WTC11 (cell line): ENCODE results near the gene SLIT1. TPM values are rescaled to one million over a fixed set of nuclear protein-coding genes. Genes with fewer than 3 reads are reported as not detected.
A peak's percentile ranks its signal among the peaks of the same experiment; 100 is the strongest.

Experiments
- ATAC-seq: fragments of 200-7000 bp; cut with Tn5 transposase; 2 replicates; pipeline ENCODE4 v1.10.0; 2021; ENCODE audit warnings: mild to moderate bottlenecking, moderate library complexity
- CTCF ChIA-PET: fragments of 300-600 bp; sonication (Branson Sonifier 250); formaldehyde crosslinking; loops from one replicate; lab custom pipeline; 2021; ENCODE audit warnings: antibody characterized with exemption; lab: Charles Lee
- POLR2A ChIA-PET: fragments of 350-600 bp; sonication (Branson Sonifier 250); formaldehyde crosslinking; loops from one replicate; lab custom pipeline; 2021; ENCODE audit warnings: antibody characterized with exemption; lab: Charles Lee
- DNase-seq: peaks from one replicate; pipeline ENCODE4 v3.0.0; 2021; ENCODE audit warnings: low spot score
- H3K27ac Mint-ChIP-seq: 2 replicates; pipeline ENCODE4 v1.8.0; 2021; ENCODE audit warnings: mixed read lengths
- H3K27me3 Mint-ChIP-seq: 2 replicates; pipeline ENCODE4 v1.8.0; 2021; ENCODE audit warnings: low read depth, mild to moderate bottlenecking, moderate library complexity, mixed read lengths
- H3K36me3 Mint-ChIP-seq: 2 replicates; pipeline ENCODE4 v1.8.0; 2021; ENCODE audit warnings: mixed read lengths
- H3K4me1 Mint-ChIP-seq: 2 replicates; pipeline ENCODE4 v1.8.0; 2022; ENCODE audit warnings: mixed read lengths
- H3K4me3 Mint-ChIP-seq: 2 replicates; pipeline ENCODE4 v1.8.0; 2021; ENCODE audit warnings: mild to moderate bottlenecking, moderate library complexity, mixed read lengths
- H3K9me3 Mint-ChIP-seq: 2 replicates; pipeline ENCODE4 v1.8.0; 2021; ENCODE audit warnings: mixed read lengths
- CREM ChIP-seq: sonication (generic); formaldehyde crosslinking; IDR thresholded peaks from 2 replicates; pipeline ENCODE4 v1.8.1; 2022; ENCODE audit warnings: mild to moderate bottlenecking, missing genetic modification reagents, moderate library complexity
- FOXJ3 ChIP-seq: sonication (generic); formaldehyde crosslinking; IDR thresholded peaks from 2 replicates; pipeline ENCODE4 v1.9.0; 2021; ENCODE audit warnings: missing genetic modification reagents, mild to moderate bottlenecking, borderline replicate concordance
- HMGA2 ChIP-seq: fragments of 250-450 bp; sonication (Bioruptor Pico); IDR thresholded peaks from 2 replicates; pipeline ENCODE4 v1.4.0; 2021; ENCODE audit warnings: mild to moderate bottlenecking, moderate library complexity
- JUN ChIP-seq: sonication (generic); formaldehyde crosslinking; IDR thresholded peaks from 2 replicates; pipeline ENCODE4 v1.8.0; 2023; ENCODE audit warnings: mild to moderate bottlenecking, missing genetic modification reagents
- MYBL2 ChIP-seq: sonication (generic); formaldehyde crosslinking; IDR thresholded peaks from 2 replicates; pipeline ENCODE4 v1.8.1; 2023; ENCODE audit warnings: mild to moderate bottlenecking, moderate library complexity, missing genetic modification reagents
- NR2C2 ChIP-seq: sonication (generic); formaldehyde crosslinking; IDR thresholded peaks from 2 replicates; pipeline ENCODE4 v1.8.0; 2022; ENCODE audit warnings: mild to moderate bottlenecking, missing genetic modification reagents
- SMAD3 ChIP-seq: sonication (generic); formaldehyde crosslinking; IDR thresholded peaks from 2 replicates; pipeline ENCODE4 v1.8.0; 2022; ENCODE audit warnings: missing genetic modification reagents, mild to moderate bottlenecking, borderline replicate concordance
- TCF7 ChIP-seq: sonication (generic); formaldehyde crosslinking; IDR thresholded peaks from 2 replicates; pipeline ENCODE4 v1.8.0; 2022; ENCODE audit warnings: mild to moderate bottlenecking, low read depth, missing genetic modification reagents, moderate library complexity
- TEAD1 ChIP-seq: sonication (generic); formaldehyde crosslinking; IDR thresholded peaks from 2 replicates; pipeline ENCODE4 v1.8.0; 2022; ENCODE audit warnings: mild to moderate bottlenecking, missing genetic modification reagents
- ZBTB21 ChIP-seq: sonication (generic); formaldehyde crosslinking; IDR thresholded peaks from 2 replicates; pipeline ENCODE4 v1.8.1; 2023; ENCODE audit warnings: mild to moderate bottlenecking, missing genetic modification reagents, borderline replicate concordance
- ZNF423 ChIP-seq: fragments of 250-450 bp; sonication (Bioruptor Pico); IDR thresholded peaks from 2 replicates; pipeline ENCODE4 v2.1.2; 2022; ENCODE audit warnings: mild to moderate bottlenecking, moderate library complexity
- total RNA-seq: library from RNA; stranded (reverse); gene quantifications from 3 replicates; pipeline ENCODE4 v1.2.3, GENCODE V29; 2021
- TF ChIP-seq, protein P1 (sequence below): sonication (generic); formaldehyde crosslinking; IDR thresholded peaks from 2 replicates; pipeline ENCODE4 v1.8.1; 2023; ENCODE audit warnings: mild to moderate bottlenecking, moderate library complexity, missing genetic modification reagents
- TF ChIP-seq, protein P2 (sequence below): fragments of 250-450 bp; sonication (Bioruptor Pico); IDR thresholded peaks from 2 replicates; pipeline ENCODE4 v2.1.2; 2022; ENCODE audit warnings: mild to moderate bottlenecking, moderate library complexity
- TF ChIP-seq, protein P3 (sequence below): sonication (generic); formaldehyde crosslinking; IDR thresholded peaks from 2 replicates; pipeline ENCODE4 v1.8.1; 2022; ENCODE audit warnings: missing genetic modification reagents, borderline replicate concordance
- TF ChIP-seq, protein P4 (sequence below): sonication (generic); formaldehyde crosslinking; conservative IDR thresholded peaks from 2 replicates; pipeline ENCODE4 v1.8.1; 2023; ENCODE audit warnings: mild to moderate bottlenecking, low read depth, missing genetic modification reagents, moderate library complexity
- TF ChIP-seq, protein P5 (sequence below): sonication (generic); formaldehyde crosslinking; IDR thresholded peaks from 2 replicates; pipeline ENCODE4 v1.8.0; 2023; ENCODE audit warnings: missing genetic modification reagents
- TF ChIP-seq, protein P6 (sequence below): sonication (generic); formaldehyde crosslinking; IDR thresholded peaks from 2 replicates; pipeline ENCODE4 v1.8.0; 2023; ENCODE audit warnings: mild to moderate bottlenecking, missing genetic modification reagents

Gene SLIT1
- total RNA-seq, 1 experiment from 2014 or later, result 1.6 TPM

DNA sequence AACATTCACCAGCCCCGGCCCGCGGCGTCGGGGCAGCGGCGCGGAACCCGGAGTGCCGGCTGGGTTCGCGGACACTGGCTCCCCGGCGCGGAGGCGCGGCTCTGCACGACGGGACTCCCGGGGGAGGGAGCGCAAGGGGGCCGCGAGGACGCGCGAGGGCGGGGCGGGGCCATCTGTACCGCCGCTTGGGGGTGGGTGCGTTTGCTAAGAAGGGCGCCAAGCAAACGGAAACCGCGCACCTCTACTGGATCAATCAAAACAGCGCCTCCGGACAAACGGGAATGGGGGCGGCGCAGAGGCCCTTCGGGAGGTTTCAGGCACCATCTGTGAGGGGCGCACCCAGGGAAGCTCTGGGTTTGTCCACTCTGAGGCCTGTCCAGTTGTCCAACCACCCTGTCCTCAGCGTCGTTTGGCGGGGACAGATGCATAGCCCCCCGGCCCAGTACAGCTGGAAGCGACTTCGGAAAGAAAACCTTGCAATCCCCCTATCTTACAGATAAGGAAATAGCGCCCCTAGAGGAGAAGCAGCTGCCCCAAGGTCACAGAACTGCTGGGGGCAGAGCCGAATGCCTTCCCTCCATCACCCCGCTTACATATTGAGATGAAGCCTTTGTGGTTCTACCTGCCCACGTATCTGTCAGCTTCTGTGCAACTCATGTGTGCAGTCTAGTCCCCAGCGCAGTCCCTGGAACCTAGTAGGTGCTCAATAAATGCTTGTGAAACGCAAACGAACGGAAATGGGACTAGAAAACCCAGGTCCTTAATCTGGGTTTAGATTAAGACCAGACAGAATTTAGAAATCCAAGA lies 10.7 kb upstream of the SLIT1 start (continued):
- TF ChIP-seq, protein P1, sequence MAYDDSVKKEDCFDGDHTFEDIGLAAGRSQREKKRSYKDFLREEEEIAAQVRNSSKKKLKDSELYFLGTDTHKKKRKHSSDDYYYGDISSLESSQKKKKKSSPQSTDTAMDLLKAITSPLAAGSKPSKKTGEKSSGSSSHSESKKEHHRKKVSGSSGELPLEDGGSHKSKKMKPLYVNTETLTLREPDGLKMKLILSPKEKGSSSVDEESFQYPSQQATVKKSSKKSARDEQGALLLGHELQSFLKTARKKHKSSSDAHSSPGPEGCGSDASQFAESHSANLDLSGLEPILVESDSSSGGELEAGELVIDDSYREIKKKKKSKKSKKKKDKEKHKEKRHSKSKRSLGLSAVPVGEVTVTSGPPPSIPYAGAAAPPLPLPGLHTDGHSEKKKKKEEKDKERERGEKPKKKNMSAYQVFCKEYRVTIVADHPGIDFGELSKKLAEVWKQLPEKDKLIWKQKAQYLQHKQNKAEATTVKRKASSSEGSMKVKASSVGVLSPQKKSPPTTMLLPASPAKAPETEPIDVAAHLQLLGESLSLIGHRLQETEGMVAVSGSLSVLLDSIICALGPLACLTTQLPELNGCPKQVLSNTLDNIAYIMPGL (CRISPR knock-in tag), result peak; percentile 83
- TF ChIP-seq, protein P2, sequence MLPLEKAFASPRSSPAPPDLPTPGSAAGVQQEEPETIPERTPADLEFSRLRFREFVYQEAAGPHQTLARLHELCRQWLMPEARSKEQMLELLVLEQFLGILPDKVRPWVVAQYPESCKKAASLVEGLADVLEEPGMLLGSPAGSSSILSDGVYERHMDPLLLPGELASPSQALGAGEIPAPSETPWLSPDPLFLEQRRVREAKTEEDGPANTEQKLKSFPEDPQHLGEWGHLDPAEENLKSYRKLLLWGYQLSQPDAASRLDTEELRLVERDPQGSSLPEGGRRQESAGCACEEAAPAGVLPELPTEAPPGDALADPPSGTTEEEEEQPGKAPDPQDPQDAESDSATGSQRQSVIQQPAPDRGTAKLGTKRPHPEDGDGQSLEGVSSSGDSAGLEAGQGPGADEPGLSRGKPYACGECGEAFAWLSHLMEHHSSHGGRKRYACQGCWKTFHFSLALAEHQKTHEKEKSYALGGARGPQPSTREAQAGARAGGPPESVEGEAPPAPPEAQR, result no peak
- TF ChIP-seq HMGA2 (CRISPR knock-in tag) (no peak), FOXJ3 (CRISPR knock-in tag) (no peak), MYBL2 (CRISPR knock-in tag) (0 out of 2 replicates have a peak, but pooled peaks have one; percentile 1), JUN (CRISPR knock-in tag) (no peak), TCF7 (no peak)
- TF ChIP-seq, protein P3, sequence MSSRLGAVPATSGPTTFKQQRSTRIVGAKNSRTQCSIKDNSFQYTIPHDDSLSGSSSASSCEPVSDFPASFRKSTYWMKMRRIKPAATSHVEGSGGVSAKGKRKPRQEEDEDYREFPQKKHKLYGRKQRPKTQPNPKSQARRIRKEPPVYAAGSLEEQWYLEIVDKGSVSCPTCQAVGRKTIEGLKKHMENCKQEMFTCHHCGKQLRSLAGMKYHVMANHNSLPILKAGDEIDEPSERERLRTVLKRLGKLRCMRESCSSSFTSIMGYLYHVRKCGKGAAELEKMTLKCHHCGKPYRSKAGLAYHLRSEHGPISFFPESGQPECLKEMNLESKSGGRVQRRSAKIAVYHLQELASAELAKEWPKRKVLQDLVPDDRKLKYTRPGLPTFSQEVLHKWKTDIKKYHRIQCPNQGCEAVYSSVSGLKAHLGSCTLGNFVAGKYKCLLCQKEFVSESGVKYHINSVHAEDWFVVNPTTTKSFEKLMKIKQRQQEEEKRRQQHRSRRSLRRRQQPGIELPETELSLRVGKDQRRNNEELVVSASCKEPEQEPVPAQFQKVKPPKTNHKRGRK (CRISPR knock-in tag), result no peak
- TF ChIP-seq, protein P4, sequence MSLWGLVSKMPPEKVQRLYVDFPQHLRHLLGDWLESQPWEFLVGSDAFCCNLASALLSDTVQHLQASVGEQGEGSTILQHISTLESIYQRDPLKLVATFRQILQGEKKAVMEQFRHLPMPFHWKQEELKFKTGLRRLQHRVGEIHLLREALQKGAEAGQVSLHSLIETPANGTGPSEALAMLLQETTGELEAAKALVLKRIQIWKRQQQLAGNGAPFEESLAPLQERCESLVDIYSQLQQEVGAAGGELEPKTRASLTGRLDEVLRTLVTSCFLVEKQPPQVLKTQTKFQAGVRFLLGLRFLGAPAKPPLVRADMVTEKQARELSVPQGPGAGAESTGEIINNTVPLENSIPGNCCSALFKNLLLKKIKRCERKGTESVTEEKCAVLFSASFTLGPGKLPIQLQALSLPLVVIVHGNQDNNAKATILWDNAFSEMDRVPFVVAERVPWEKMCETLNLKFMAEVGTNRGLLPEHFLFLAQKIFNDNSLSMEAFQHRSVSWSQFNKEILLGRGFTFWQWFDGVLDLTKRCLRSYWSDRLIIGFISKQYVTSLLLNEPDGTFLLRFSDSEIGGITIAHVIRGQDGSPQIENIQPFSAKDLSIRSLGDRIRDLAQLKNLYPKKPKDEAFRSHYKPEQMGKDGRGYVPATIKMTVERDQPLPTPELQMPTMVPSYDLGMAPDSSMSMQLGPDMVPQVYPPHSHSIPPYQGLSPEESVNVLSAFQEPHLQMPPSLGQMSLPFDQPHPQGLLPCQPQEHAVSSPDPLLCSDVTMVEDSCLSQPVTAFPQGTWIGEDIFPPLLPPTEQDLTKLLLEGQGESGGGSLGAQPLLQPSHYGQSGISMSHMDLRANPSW, result no peak
- TF ChIP-seq, protein P5, sequence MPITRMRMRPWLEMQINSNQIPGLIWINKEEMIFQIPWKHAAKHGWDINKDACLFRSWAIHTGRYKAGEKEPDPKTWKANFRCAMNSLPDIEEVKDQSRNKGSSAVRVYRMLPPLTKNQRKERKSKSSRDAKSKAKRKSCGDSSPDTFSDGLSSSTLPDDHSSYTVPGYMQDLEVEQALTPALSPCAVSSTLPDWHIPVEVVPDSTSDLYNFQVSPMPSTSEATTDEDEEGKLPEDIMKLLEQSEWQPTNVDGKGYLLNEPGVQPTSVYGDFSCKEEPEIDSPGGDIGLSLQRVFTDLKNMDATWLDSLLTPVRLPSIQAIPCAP, result no peak
- TF ChIP-seq, protein P6, sequence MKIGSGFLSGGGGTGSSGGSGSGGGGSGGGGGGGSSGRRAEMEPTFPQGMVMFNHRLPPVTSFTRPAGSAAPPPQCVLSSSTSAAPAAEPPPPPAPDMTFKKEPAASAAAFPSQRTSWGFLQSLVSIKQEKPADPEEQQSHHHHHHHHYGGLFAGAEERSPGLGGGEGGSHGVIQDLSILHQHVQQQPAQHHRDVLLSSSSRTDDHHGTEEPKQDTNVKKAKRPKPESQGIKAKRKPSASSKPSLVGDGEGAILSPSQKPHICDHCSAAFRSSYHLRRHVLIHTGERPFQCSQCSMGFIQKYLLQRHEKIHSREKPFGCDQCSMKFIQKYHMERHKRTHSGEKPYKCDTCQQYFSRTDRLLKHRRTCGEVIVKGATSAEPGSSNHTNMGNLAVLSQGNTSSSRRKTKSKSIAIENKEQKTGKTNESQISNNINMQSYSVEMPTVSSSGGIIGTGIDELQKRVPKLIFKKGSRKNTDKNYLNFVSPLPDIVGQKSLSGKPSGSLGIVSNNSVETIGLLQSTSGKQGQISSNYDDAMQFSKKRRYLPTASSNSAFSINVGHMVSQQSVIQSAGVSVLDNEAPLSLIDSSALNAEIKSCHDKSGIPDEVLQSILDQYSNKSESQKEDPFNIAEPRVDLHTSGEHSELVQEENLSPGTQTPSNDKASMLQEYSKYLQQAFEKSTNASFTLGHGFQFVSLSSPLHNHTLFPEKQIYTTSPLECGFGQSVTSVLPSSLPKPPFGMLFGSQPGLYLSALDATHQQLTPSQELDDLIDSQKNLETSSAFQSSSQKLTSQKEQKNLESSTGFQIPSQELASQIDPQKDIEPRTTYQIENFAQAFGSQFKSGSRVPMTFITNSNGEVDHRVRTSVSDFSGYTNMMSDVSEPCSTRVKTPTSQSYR (CRISPR knock-in tag), result no peak

DNA sequence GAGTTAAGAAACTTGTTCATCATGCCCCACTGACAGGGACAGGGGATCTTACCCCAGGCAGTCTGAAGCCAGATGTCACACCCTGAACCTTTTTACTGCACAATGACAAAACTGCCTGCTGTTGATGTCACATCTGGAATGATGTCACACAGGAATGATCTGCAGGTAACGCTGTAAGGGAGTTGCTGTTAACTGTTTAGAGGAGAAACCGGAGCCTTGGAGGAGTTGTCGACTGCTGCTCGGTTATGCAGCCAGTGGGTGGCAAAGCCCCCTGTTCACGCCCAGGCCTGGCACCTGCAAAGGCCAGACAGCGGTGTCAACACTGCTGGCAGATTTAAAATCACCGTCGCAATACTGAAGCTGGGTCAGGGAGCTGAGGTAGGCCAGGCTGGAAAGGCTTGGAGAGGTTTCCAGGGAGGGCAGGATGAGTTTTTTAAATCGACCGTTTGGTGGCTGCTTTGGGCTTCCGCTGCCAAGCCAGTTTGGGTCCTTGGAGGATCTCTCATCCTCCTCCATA lies 10.0 kb upstream of the SLIT1 start:
- H3K4me1 Mint-ChIP-seq, result peaks cover 13% of the 10 kb centered on the region
- no peak overlapping the region for H3K27ac Mint-ChIP-seq
- DNase-seq (no peak), ATAC-seq (no peak)
- H3K36me3 Mint-ChIP-seq, result no peaks in the 10 kb centered on the region
- ChIA-PET POLR2A (no interaction called here), CTCF (interaction anchor here (1.1 to 10.5 kb wide), 32 partner anchors 10 to 205 kb away, joined by 3 to 123 read pairs (median 7); partner anchors contain the start of genes FRAT1, RRP12 and SLIT1)
- no peaks in the 10 kb centered on the region for H3K9me3 Mint-ChIP-seq
- no peak for TF ChIP-seq ZBTB21 (CRISPR knock-in tag)
- TF ChIP-seq ZNF423 (CRISPR knock-in tag), result no peak
- no peak for TF ChIP-seq NR2C2 (CRISPR knock-in tag)
- TF ChIP-seq CREM (CRISPR knock-in tag), result no peak
- TF ChIP-seq SMAD3 (CRISPR knock-in tag), result no peak
- TF ChIP-seq, protein P1 (CRISPR knock-in tag), result no peak
- no peak for TF ChIP-seq TEAD1
- H3K27me3 Mint-ChIP-seq, result peaks cover 15% of the 10 kb centered on the region
- H3K4me3 Mint-ChIP-seq, result peak overlapping the region; percentile 77
